C4-2B (cell line): ENCODE measurements around the gene ATP6V0E1.
"Not testable (repeated sequence)": the region's sequence is repeated elsewhere in the genome, so short reads cannot be mapped to it uniquely, and the experiment has no call there.

Experiments used
- H3K27ac ChIP-seq: fragments of 450-650 bp; 2 replicates; pipeline ENCODE4 v1.5.1; 2017
- ZFX ChIP-seq: fragments of 450-650 bp; IDR thresholded peaks from 2 replicates; pipeline ENCODE4 v1.6.1; 2017
- TF ChIP-seq, protein P1 (sequence below): fragments of 450-650 bp; conservative IDR thresholded peaks from 2 replicates; pipeline ENCODE4 v1.5.1; 2017; ENCODE audit warnings: mild to moderate bottlenecking

ATP6V0E1 gene

DNA sequence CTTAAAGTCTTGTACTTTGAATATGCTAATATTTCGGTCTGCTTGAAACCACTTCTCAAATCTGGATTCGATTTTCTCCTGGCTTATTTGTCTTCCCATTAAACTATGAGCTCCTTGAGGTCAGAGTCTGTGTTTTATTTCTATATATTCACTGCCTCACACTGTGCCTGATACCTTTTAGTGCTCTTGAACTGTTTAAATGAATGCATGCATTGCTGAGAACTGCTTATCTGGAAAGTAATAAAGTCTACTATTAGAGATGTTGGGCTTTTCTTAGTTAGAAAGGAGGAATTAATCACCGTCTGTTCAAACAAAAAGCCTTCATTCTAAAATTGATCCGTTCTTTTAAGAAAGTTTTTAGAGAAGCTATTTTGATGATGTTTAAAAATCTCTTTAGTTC is 78.6 kb downstream of the ATP6V0E1 start:
- H3K27ac ChIP-seq, result no peak overlapping the region
- TF ChIP-seq, protein P1, sequence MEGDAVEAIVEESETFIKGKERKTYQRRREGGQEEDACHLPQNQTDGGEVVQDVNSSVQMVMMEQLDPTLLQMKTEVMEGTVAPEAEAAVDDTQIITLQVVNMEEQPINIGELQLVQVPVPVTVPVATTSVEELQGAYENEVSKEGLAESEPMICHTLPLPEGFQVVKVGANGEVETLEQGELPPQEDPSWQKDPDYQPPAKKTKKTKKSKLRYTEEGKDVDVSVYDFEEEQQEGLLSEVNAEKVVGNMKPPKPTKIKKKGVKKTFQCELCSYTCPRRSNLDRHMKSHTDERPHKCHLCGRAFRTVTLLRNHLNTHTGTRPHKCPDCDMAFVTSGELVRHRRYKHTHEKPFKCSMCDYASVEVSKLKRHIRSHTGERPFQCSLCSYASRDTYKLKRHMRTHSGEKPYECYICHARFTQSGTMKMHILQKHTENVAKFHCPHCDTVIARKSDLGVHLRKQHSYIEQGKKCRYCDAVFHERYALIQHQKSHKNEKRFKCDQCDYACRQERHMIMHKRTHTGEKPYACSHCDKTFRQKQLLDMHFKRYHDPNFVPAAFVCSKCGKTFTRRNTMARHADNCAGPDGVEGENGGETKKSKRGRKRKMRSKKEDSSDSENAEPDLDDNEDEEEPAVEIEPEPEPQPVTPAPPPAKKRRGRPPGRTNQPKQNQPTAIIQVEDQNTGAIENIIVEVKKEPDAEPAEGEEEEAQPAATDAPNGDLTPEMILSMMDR, result no peak
- no peak for TF ChIP-seq ZFX

DNA sequence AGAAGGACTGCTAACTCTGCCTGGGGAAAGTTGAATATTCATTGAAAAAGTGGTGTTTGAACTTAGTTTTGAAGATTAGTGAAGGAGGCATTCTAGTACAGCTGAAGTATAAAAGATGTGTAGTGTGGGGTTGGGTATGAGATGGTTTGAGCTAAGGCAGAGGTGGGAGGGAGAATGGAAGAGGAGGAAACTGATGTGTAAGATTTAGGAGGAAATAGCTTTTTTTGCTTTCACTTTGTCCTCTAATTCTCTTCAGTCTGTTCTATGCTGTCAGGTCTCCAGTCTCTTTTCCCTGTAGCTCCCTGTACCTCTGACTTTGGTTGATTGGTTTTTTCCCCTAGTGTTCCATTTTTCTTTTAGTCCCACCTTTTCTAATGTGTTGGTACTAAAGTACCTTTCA is 81.6 kb downstream of the ATP6V0E1 start:
- no peak overlapping the region for H3K27ac ChIP-seq
- TF ChIP-seq, protein P1, result no peak
- no peak for TF ChIP-seq ZFX

DNA sequence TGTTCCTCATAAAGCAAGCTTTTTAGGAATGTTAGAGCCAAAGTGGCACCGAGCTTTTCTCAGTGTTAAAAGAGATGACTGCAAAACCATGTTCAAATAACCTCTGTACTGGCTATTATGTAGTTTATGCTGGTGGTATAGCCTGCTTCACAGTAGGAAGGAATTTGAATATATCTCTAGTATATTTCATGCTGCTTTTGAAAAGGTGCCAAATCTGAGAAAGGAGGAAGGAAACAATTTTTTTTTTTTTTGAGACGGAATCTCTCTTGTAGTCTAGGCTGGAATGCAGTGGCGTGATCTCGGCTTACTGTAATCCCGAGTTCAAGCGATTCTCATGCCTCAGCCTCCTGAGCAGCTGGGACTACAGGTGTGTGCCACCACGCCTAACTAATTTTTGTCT is 86.1 kb downstream of the ATP6V0E1 start:
- no peak overlapping the region for H3K27ac ChIP-seq
- no peak for TF ChIP-seq ZFX
- TF ChIP-seq, protein P1, result no peak

DNA sequence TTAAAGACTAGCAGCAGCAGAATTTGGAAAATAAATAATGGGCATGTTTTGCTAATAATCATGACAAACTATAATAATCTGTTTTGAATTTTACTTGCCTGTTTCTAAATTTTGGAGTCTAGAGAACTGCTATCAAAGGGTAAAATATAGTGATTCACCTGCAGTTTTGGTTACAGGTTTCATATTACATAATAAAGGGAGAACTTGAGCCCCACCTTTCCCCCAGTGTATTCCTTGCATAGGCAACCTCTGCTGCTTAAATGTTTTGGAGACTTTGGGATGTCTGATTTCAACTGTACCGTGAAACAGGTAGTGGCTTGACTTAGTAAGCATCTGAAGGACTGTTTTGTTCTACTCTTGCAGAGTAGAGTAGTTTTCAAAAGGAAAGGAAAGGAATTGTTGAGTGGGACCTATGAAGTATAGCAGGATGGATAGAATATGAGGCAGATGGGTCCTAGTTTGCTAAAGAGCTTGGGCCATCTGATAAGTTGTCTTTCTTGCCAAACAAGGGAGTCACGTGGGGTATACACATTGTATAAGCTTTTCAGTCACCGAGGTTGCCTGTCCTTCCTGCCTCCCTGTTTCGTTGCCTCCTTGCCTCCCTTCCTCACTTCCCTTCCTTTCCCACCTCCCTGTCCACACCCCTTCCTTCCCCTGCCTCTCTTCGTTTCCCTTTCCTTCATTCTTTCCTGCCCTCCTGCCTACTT is 91.7 kb downstream of the ATP6V0E1 start:
- no peak overlapping the region for H3K27ac ChIP-seq
- TF ChIP-seq, protein P1, result no peak
- TF ChIP-seq ZFX, result no peak

DNA sequence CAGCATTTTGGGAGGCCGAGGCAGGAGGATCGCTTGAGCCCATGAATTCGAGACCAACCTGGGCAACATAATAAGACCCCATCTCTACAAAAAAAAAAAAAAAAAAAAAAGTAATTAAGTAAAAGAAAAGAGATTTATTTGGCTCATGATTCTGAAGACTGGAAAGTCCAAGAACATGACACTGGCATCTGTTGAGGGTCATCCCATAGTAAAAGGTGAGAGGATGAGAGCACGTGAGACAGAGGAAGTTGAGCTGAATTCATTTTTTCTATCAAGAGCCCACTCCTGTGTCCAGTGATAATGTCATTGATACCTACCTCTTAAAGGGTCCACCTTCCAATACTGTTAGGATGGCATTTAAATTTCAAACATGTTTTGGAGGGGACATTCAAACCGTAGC is 92.4 kb downstream of the ATP6V0E1 start:
- no peak overlapping the region for H3K27ac ChIP-seq
- no peak for TF ChIP-seq ZFX
- TF ChIP-seq, protein P1, result no peak

DNA sequence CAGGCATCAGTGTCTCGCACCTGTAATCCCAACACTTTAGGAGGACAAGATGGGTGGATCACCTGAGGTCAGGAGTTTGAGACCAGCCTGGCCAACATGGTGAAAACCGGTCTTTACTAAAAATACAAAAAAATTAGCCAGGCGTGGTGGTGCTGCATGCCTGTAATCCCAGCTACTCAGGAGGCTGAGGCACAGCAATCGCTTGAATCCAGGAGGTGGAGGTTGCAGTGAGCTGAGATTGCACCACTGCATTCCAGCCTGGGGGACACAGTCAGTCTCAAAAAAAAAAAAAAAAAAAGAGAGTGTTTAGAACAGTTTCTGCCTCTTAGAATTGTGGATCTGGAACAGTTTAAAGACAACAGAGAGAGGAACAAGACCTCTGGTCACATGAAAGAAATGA is 92.9 kb downstream of the ATP6V0E1 start:
- not testable (repeated sequence) for H3K27ac ChIP-seq

DNA sequence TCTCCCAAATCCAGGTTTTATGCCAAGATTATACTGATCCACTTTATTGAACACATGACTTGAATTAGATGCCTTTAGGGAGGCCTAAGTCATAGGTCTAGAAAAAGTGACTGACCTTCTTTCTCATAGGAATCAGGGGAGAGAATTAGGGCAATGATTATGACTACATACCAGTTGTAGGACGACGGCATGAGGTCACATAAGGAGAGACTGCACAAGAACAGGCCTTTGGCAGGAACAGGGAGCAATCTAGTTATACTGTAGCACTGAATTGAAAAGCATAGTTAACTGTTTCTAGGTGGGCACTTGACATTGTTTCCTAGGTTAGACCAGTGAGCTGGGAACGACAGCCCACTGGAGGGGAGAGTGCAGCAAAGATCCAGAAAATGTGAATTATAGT is 95.3 kb downstream of the ATP6V0E1 start:
- no peak for TF ChIP-seq ZFX
- TF ChIP-seq, protein P1, result no peak
- H3K27ac ChIP-seq, result no peak overlapping the region
